Endothelial cell of umbilical vein (primary cell): ENCODE data around the gene FAM151B. TPM values are rescaled to one million over a fixed set of nuclear protein-coding genes. Genes with fewer than 3 reads are reported as not detected.

Source experiments
- BruUV-seq: library from RNA; stranded (reverse); fragments of 400-500 nt; replicated peaks from 2 replicates; lab custom pipeline; 2021; lab: Mats Ljungman, UMichigan
- CTCF ChIA-PET: fragments of 300-600, 350-600 bp; sonication (Branson Sonifier 250); formaldehyde crosslinking; loops from one replicate; lab custom pipeline; 2021; ENCODE audit warnings: antibody characterized with exemption, inconsistent platforms; lab: Charles Lee
- POLR2A ChIA-PET: fragments of 300-600, 350-600 bp; sonication (Branson Sonifier 250); formaldehyde crosslinking; loops from one replicate; lab custom pipeline; 2021; ENCODE audit warnings: antibody characterized with exemption, inconsistent platforms; lab: Charles Lee
- DNase-seq: peaks from one replicate; pipeline ENCODE4 v3.0.0-alpha.2; 2011; ENCODE audit warnings: low read depth, low spot score
- FAIRE-seq: peaks from 2 replicates; lab custom pipeline; 2011; peaks lifted over from hg19 to GRCh38; lab: Jason Lieb, UNC
- H2AFZ ChIP-seq: 2 replicates; pipeline ENCODE4 v1.6.0; 2012; ENCODE audit warnings: low read depth, low read length, control low read depth, inconsistent platforms
- H3K27ac ChIP-seq: 2 replicates; pipeline ENCODE4 v1.5.1; 2011; ENCODE audit warnings: low read depth, mild to moderate bottlenecking, control low read depth, low read length, moderate library complexity; ENCODE audit not compliant: insufficient read depth
- H3K27me3 ChIP-seq, 2 experiments: 2 replicates each; pipeline versions ENCODE4 v1.6.0 to v1.6.1; 2011; ENCODE audit warnings: low read length in 2 of 2, mixed read lengths in 1 of 2; ENCODE audit not compliant: control insufficient read depth in 2 of 2, insufficient read depth in 2 of 2
- H3K36me3 ChIP-seq, 2 experiments: 2 replicates in 1 of 2; 3 replicates in 1 of 2; pipeline ENCODE4 v1.5.1; 2011; ENCODE audit warnings: low read length in 2 of 2, mild to moderate bottlenecking in 1 of 2, moderate library complexity in 1 of 2; ENCODE audit not compliant: control insufficient read depth in 2 of 2, insufficient read depth in 2 of 2; ENCODE audit errors: extremely low read depth in 1 of 2
- H3K4me1 ChIP-seq: 3 replicates; pipeline ENCODE4 v1.5.1; 2011; ENCODE audit warnings: mild to moderate bottlenecking, low read length; ENCODE audit not compliant: control insufficient read depth, insufficient read depth; ENCODE audit errors: extremely low read depth
- H3K4me2 ChIP-seq: 2 replicates; pipeline ENCODE4 v1.6.1; 2011; ENCODE audit warnings: low read length, control low read depth, mixed read lengths; ENCODE audit not compliant: insufficient read depth
- H3K4me3 ChIP-seq, 3 experiments: fragments of 200-600 bp in 1 of 3; sonication (generic), shearing (Covaris generic) in 1 of 3; replicated peaks in 1 of 3; 2 replicates each; pipeline ENCODE4 v1.5.1; 2011 to 2016; ENCODE audit warnings: control low read depth in 3 of 3, low read length in 3 of 3, mild to moderate bottlenecking in 2 of 3, inconsistent platforms in 1 of 3, low read depth in 1 of 3, moderate library complexity in 1 of 3; ENCODE audit not compliant: insufficient read depth in 1 of 3
- H3K79me2 ChIP-seq: 2 replicates; pipeline ENCODE4 v1.6.0; 2012; ENCODE audit warnings: low read length, inconsistent platforms; ENCODE audit not compliant: control insufficient read depth, insufficient read depth
- H3K9ac ChIP-seq: replicated peaks from 2 replicates; pipeline ENCODE3; 2011; ENCODE audit warnings: low read length, control low read depth; ENCODE audit not compliant: insufficient read depth; ENCODE audit errors: extremely low read depth
- H3K9me1 ChIP-seq: replicated peaks from 3 replicates; pipeline ENCODE4 v1.6.0; 2011; ENCODE audit warnings: mild to moderate bottlenecking, low read length; ENCODE audit not compliant: control insufficient read depth, insufficient read depth; ENCODE audit errors: extremely low read depth
- H3K9me3 ChIP-seq: replicated peaks from 2 replicates; pipeline ENCODE4 v1.5.1; 2012; ENCODE audit warnings: low read length, inconsistent platforms; ENCODE audit not compliant: control insufficient read depth, insufficient read depth
- H4K20me1 ChIP-seq: replicated peaks from 2 replicates; pipeline ENCODE3; 2011; ENCODE audit warnings: mild to moderate bottlenecking, low read length; ENCODE audit not compliant: control insufficient read depth, insufficient read depth; ENCODE audit errors: extremely low read depth
- CTCF ChIP-seq, 2 donors: IDR thresholded peaks; 1 replicate in 1 of 2; 2 replicates in 1 of 2; pipeline ENCODE4 v1.5.1; 2011; ENCODE audit warnings: low read length in 2 of 2, mild to moderate bottlenecking in 2 of 2, moderate library complexity in 2 of 2, control low read depth in 1 of 2, inconsistent platforms in 1 of 2, low read depth in 1 of 2; ENCODE audit not compliant: insufficient read depth in 1 of 2; ENCODE audit errors: extremely low read depth in 1 of 2
- EZH2 ChIP-seq: IDR thresholded peaks from 2 replicates; pipeline ENCODE4 v1.6.1; 2012; ENCODE audit warnings: borderline replicate concordance, low read depth, mild to moderate bottlenecking, moderate library complexity, low read length, inconsistent platforms; ENCODE audit not compliant: severe bottlenecking
- FOS ChIP-seq: IDR thresholded peaks from 2 replicates; pipeline ENCODE4 v1.6.1; 2011; ENCODE audit warnings: mild to moderate bottlenecking, low read length, moderate library complexity, borderline replicate concordance; ENCODE audit not compliant: insufficient read depth
- GATA2 ChIP-seq: IDR thresholded peaks from 2 replicates; pipeline ENCODE4 v1.7.0; 2011; ENCODE audit warnings: low read depth, mild to moderate bottlenecking, moderate library complexity, mixed read lengths, low read length; ENCODE audit not compliant: insufficient read length, insufficient read depth
- JUN ChIP-seq: IDR thresholded peaks from 2 replicates; pipeline ENCODE4 v1.6.1; 2011; ENCODE audit warnings: borderline replicate concordance, low read depth; ENCODE audit not compliant: insufficient read length, insufficient read depth
- MAX ChIP-seq: IDR thresholded peaks from 2 replicates; pipeline ENCODE4 v1.6.1; 2011; ENCODE audit not compliant: insufficient read depth, insufficient read length
- MYC ChIP-seq: IDR thresholded peaks from one replicate; pipeline ENCODE4 v1.6.1; 2011; ENCODE audit warnings: mild to moderate bottlenecking, low read depth, low read length
- POLR2A ChIP-seq: IDR thresholded peaks from 2 replicates; pipeline ENCODE4 v1.6.1; 2012; ENCODE audit warnings: low read depth, mild to moderate bottlenecking, control low read depth, low read length
- POLR2AphosphoS5 ChIP-seq: IDR thresholded peaks from 2 replicates; pipeline ENCODE4 v1.6.1; 2012; ENCODE audit warnings: low read depth, mild to moderate bottlenecking, control low read depth, low read length, moderate library complexity; ENCODE audit not compliant: insufficient read depth
- dilution Hi-C: fragments of 300-500 bp; cut with MboI; formaldehyde crosslinking; loops from one replicate; pipeline ENCODE4 v1.15.0; 2019; ENCODE audit warnings: low sequenced_read_pairs; ENCODE audit not compliant: extremely low pct_ligation_motif_present
- intact Hi-C: fragments of 100-400 bp; cut with micrococcal nuclease; formaldehyde crosslinking; loops from one replicate; pipeline ENCODE4 v1.10.0; 2022
- polyA plus RNA-seq, 4 experiments: library from polyadenylated mRNA; depleted of rRNA in 3 of 4; stranded (reverse) in 3 of 4; unstranded in 1 of 4; fragments of >200 nt; gene quantifications; 2 replicates each; pipeline versions ENCODE4 v1.2.1 to v1.2.3, GENCODE V29; 2011 to 2012; ENCODE audit warnings: missing spikeins in 1 of 4
- total RNA-seq: library from RNA; stranded (reverse); gene quantifications from 2 replicates; pipeline ENCODE4 v1.2.3, GENCODE V29; 2021

FAM151B gene
- total and polyA plus RNA-seq, 2 donors (not counting 3 experiments of a cell fraction or from before 2014, with no cell fraction given): 0.91 to 2.6 TPM

- dilution Hi-C loops (no loop called here), intact Hi-C loops (no loop called here)
- Histone ChIP-seq H3K4me2 (no peak overlapping the region), H4K20me1 (no peaks in the 10 kb centered on the region), H3K9me3 (no peaks in the 10 kb centered on the region), H3K27ac (no peak overlapping the region), H3K27me3 (peaks cover 10% of the 10 kb centered on the region in 2 experiments), H3K4me1 (no peaks in the 10 kb centered on the region), H3K79me2 (no peaks in the 10 kb centered on the region), H3K9me1 (no peaks in the 10 kb centered on the region), H2AFZ (no peak overlapping the region), H3K36me3 (no peaks in the 10 kb centered on the region), H3K9ac (no peak overlapping the region), H3K4me3 (no peak overlapping the region)
- FAIRE-seq: no peak
- DNase-seq: no peak
- CTCF ChIA-PET: no interaction called here
- POLR2A ChIA-PET: no interaction called here
- BruUV-seq: no TSS peak
- TF ChIP-seq EZH2: no peak
- TF ChIP-seq FOS: no peak
- TF ChIP-seq POLR2A: no peak
- TF ChIP-seq JUN: no peak
- no peak for TF ChIP-seq MYC
- no peak for TF ChIP-seq POLR2AphosphoS5
- no peak for TF ChIP-seq MAX
- TF ChIP-seq CTCF (IDR thresholded peaks at IDR 0.05; ENCODE audit: extremely low read depth in 1 of 2, insufficient read depth in 1 of 2, low read depth in 1 of 2, low read length in 2 of 2): no peak
- no peak for TF ChIP-seq GATA2
These were observed 88.5 kb downstream of the FAM151B start for GRCh38 chr5:80576383-80576782.
